COLO829 (cell line): ENCODE data around the gene GAGE10.
"Not testable (repeated sequence)": the region's sequence is repeated elsewhere in the genome, so short reads cannot be mapped to it uniquely, and the experiment has no call there.

ENCODE experiments used
- DNase-seq: peaks from one replicate; pipeline ENCODE4 v3.0.0; 2012; ENCODE audit warnings: low spot score

GAGE10 gene

GRCh38 chrX:49330421-49330820 lies 27.0 kb downstream of the GAGE10 start:
- DNase-seq: not testable (repeated sequence)

DNA sequence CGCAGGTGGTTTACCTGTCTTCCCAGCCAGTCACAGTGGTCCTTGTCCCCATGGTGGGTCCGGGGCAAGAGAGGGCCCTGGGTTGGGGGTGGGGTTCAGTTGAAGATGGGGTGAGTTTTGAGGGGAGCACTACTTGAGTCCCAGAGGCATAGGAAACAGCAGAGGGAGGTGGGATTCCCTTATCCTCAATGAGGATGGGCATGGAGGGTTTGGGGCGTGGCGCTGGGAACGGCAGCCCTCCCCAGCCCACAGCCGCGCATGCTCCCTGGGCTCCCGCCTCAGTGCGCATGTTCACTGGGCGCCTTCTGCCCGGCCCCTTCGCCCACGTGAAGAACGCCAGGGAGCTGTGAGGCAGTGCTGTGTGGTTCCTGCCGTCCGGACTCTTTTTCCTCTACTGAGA lies 27.8 kb downstream of the GAGE10 start, which contains the start of gene GAGE13:
Gene GAGE13, plus strand, starts transcription at position 301 of the 400 bp plus-strand sequence. CDS start 1,156 bp downstream, outside the sequence.
- DNase-seq: not testable (repeated sequence)

- DNase-seq: not testable (repeated sequence)
These were observed 28.4 kb downstream of the GAGE10 start for GRCh38 chrX:49331841-49332240.

DNA sequence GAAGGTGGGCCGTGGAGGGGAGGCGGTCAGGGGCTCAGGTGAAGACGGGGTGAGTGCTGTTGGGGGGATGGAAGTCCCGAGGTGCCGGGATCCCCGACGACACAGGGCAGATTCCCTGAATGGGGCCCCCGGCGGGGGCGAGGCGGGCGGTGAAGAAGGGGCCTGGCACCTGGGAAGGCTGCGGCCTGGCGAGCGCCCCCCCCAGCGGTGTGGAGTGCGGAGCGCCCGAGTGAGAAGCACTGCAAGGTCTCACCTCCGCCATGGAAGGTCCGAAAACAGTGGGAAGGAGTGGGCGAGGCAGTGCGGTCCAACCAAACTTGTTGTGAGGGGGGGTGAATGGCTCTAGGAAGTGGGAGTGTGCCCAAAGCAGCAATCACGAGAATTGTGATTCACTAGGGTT lies 38.0 kb downstream of the GAGE10 start:
- DNase-seq: not testable (repeated sequence)

DNA sequence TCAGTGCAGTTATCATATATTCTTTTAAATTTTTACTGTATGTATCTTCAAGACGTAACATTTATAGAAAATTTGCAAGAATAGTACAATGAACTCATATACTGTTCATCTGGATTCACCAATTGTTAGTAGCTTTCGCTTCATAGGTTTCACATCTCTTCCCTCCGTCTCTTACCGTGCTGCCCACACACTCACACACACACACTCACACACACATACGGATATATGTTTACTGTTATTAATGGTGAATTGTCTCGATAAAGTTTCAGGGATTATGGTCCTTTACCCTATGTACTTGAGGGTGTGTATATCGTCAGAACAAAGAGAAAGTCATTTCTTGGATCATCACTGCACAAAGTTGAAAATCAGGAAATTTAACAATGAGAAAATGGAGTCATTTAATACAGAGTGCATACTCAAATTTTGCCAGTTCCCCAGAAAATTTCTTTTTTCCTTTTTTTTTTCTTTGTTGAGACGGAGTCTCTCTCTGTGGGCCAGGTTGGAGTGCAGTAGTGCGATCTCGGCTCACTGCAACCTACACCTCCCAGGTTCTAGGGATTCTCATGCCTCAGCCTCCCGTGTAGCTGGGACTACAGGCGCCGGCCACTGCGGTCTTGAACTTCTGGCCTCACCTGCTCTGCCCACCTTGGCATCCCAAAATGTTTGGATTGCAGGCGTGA lies 41.2 kb downstream of the GAGE10 start:
- DNase-seq: not testable (repeated sequence)

DNA sequence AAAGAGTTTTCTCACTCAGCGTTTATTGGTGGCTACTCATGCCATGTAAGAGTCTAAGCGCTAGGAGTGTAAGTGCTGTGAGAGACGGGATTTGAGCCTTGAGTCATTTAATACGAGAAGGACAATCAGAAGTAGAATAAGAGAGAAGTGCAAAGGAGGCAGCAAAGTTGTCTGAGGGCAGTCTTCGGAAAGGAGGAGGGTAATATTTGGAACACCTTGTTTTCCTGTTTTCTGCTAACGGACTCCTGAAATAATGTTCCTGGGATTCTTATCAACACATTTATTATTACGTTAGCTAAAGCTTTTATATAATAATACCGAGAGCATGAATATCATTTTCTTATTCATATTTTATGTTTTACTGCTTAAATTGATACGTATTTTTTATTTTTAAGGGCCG lies 42.0 kb downstream of the GAGE10 start:
- DNase-seq: not testable (repeated sequence)

DNA sequence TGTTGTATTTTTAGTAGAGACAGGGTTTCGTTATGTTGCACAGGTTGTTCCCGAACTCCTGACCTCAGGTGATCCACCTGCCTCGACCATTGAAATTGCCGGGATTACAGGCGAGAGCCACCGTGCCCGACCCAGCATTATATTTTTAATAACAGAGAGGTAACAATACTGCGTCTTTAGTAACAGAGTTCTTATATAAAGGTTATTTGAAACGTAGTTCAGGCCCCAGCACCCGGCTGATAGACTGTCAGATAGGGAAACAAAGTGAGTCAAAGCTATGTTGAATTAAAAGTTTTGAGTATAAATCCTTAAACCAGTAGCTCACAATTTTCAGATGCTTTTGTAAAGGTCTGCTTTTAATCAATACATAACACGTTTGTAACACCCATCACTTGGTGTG lies 42.7 kb downstream of the GAGE10 start:
- DNase-seq: not testable (repeated sequence)
